Bronchial epithelial cell (primary cell): ENCODE results near the gene GRID2. TPM values are rescaled to one million over a fixed set of nuclear protein-coding genes. Genes with fewer than 3 reads are reported as not detected.

Source experiments
- DNase-seq: peaks from one replicate; pipeline ENCODE4 v3.0.0-alpha.2; 2010; ENCODE audit warnings: low read depth
- FAIRE-seq: peaks from 2 replicates; lab custom pipeline; 2011; peaks lifted over from hg19 to GRCh38; lab: Jason Lieb, UNC
- H3K27me3 ChIP-seq: 2 replicates; pipeline ENCODE4 v1.5.1; 2011; ENCODE audit warnings: low read length; ENCODE audit not compliant: control insufficient read depth, insufficient read depth
- H3K36me3 ChIP-seq: 2 replicates; pipeline ENCODE4 v1.5.1; 2011; ENCODE audit warnings: low read length; ENCODE audit not compliant: control insufficient read depth, insufficient read depth
- H3K4me3 ChIP-seq: 2 replicates; pipeline ENCODE4 v1.5.1; 2011; ENCODE audit warnings: mild to moderate bottlenecking, low read depth, low read length, control low read depth
- CTCF ChIP-seq: IDR thresholded peaks from 2 replicates; pipeline ENCODE4 v1.5.1; 2011; ENCODE audit warnings: mild to moderate bottlenecking, moderate library complexity, low read length, control low read depth, inconsistent platforms; ENCODE audit not compliant: insufficient read depth, severe bottlenecking
- total RNA-seq: library from RNA; depleted of rRNA; stranded (reverse); fragments of >200 nt; gene quantifications from 2 replicates; pipeline ENCODE4 v1.2.1, GENCODE V29; 2014

The GRID2 gene
- total RNA-seq, 1 donor from 2014 or later, result not detected

GRCh38 chr4:93501244-93501643 is 1197.5 kb downstream of the GRID2 start:
- Histone ChIP-seq H3K4me3 (no peak overlapping the region), H3K36me3 (no peaks in the 10 kb centered on the region), H3K27me3 (no peaks in the 10 kb centered on the region)
- FAIRE-seq (no peak), DNase-seq (no peak)
- no peak for TF ChIP-seq CTCF

GRCh38 chr4:93501946-93502345 is 1198.2 kb downstream of the GRID2 start:
- FAIRE-seq (no peak), DNase-seq (no peak)
- H3K27me3 ChIP-seq, result no peaks in the 10 kb centered on the region
- no peak overlapping the region for H3K4me3 ChIP-seq
- no peaks in the 10 kb centered on the region for H3K36me3 ChIP-seq
- TF ChIP-seq CTCF, result no peak

- Histone ChIP-seq H3K27me3 (no peaks in the 10 kb centered on the region), H3K4me3 (no peak overlapping the region), H3K36me3 (no peaks in the 10 kb centered on the region)
- DNase-seq, result no peak
- FAIRE-seq, result no peak
- no peak for TF ChIP-seq CTCF
Measured at GRCh38 chr4:93502991-93503390, 1199.2 kb downstream of the GRID2 start.

- H3K27me3 ChIP-seq, result no peaks in the 10 kb centered on the region
- DNase-seq (no peak), FAIRE-seq (no peak)
- no peak overlapping the region for H3K4me3 ChIP-seq
- H3K36me3 ChIP-seq, result no peaks in the 10 kb centered on the region
- no peak for TF ChIP-seq CTCF
Measured at GRCh38 chr4:93513851-93514250, 1210.1 kb downstream of the GRID2 start.

GRCh38 chr4:93515208-93515607 is 1211.4 kb downstream of the GRID2 start:
- H3K4me3 ChIP-seq, result no peak overlapping the region
- TF ChIP-seq CTCF, result no peak
- H3K36me3 ChIP-seq, result no peaks in the 10 kb centered on the region
- no peak for DNase-seq
- H3K27me3 ChIP-seq, result no peaks in the 10 kb centered on the region
- no peak for FAIRE-seq

- FAIRE-seq (no peak), DNase-seq (no peak)
- Histone ChIP-seq H3K36me3 (no peaks in the 10 kb centered on the region), H3K27me3 (no peaks in the 10 kb centered on the region), H3K4me3 (no peak overlapping the region)
- no peak for TF ChIP-seq CTCF
Measured at GRCh38 chr4:93529692-93530372, 1226.1 kb downstream of the GRID2 start.
